Pancreas (tissue), 10 donors: ENCODE data around the gene CDKN2A. TPM values are rescaled to one million over a fixed set of nuclear protein-coding genes. Genes with fewer than 3 reads are reported as not detected.

Source experiments
- ATAC-seq, 4 donors: fragments of 200-7000 bp; cut with Tn5 transposase; one replicate each; pipeline versions ENCODE4 v1.8.0 to v1.9.1; 2020; ENCODE audit warnings: mild to moderate bottlenecking in 4 of 4, moderate library complexity in 4 of 4
- DNase-seq, 6 donors: peaks; one replicate each; pipeline ENCODE4 v3.0.0-alpha.2; 2020
- FAIRE-seq: peaks from 2 replicates; lab custom pipeline; 2012; peaks lifted over from hg19 to GRCh38; lab: Jason Lieb, UNC
- H3K27ac ChIP-seq, 4 donors: fragments of 200-600 bp; sonication (generic); 1 replicate in 3 of 4; 2 replicates in 1 of 4; pipeline versions ENCODE4 v1.5.0 to v1.8.0; 2020
- H3K27me3 ChIP-seq, 4 donors: fragments of 200-600 bp; one replicate each; pipeline ENCODE4 v1.8.0; 2021
- H3K36me3 ChIP-seq, 3 donors: fragments of 200-600 bp; sonication (generic) in 1 of 3; one replicate each; pipeline versions ENCODE4 v1.5.0 to v1.8.0; 2020 to 2021
- H3K4me1 ChIP-seq, 3 donors: fragments of 200-600 bp; one replicate each; pipeline ENCODE4 v1.8.0; 2021
- H3K4me3 ChIP-seq, 4 donors: fragments of 200-600 bp; sonication (generic) in 2 of 4; one replicate each; pipeline versions ENCODE4 v1.5.0 to v1.8.0; 2020 to 2021
- H3K9me3 ChIP-seq, 4 donors: fragments of 200-600 bp; one replicate each; pipeline ENCODE4 v1.8.0; 2021
- CTCF ChIP-seq, 4 donors: fragments of 200-600 bp; sonication (generic) in 3 of 4; IDR thresholded peaks; one replicate each; pipeline versions ENCODE4 v1.5.0 to v1.8.0; 2021; ENCODE audit warnings: antibody characterized with exemption in 4 of 4
- WGBS, 2 donors: extraction: QIAGEN DNeasy Blood & Tissue Kit; methylation state at CpG; one replicate each; pipeline ENCODE4 v1.1.7; 2013; 5-methylcytosine and 5-hydroxymethylcytosine counted together
- intact Hi-C, 3 donors: fragments of 100-400 bp; cut with DNase I; formaldehyde crosslinking; loops; one replicate each; pipeline versions ENCODE4 v1.11.1 to v1.14.2; 2022
- polyA plus RNA-seq, 2 donors: library from polyadenylated mRNA; stranded (reverse); fragments of 200-250 nt; gene quantifications; one replicate each; pipeline ENCODE4 v1.2.3, GENCODE V29; 2013
- total RNA-seq, 6 donors: library from RNA; stranded (reverse); fragmentation: NEBNext Ultra II Directional in 4 of 6; extraction: Animal tissue kit (Norgen Biotek cat#: 25700) in 4 of 6; gene quantifications; one replicate each; pipeline versions ENCODE4 v1.2.1 to v1.2.4, GENCODE V29; 2021 to 2023
- donor health status: healthy with polysubstance abuse.
- donor health status: DM: no; HTN: no; CAD: no; lungs with moderate emphysema.
- donor health status: DM: no; HTN: no; CAD: no.
- donor health status: control.
- donor health status: control.
- donor health status: Bipolar disorder and iron deficiency.
- donor health status: DM: yes; HTN: yes; CAD: no.
- donor health status: DM: no; HTN: no; CAD: no.
- donor health status: DM: no; HTN: no; CAD: no.
- donor health status: DM: yes; HTN: yes; CAD: no.

Gene CDKN2A
- total and polyA plus RNA-seq, 8 donors = 0.31 to 5.7 (median 2.2) TPM

DNA sequence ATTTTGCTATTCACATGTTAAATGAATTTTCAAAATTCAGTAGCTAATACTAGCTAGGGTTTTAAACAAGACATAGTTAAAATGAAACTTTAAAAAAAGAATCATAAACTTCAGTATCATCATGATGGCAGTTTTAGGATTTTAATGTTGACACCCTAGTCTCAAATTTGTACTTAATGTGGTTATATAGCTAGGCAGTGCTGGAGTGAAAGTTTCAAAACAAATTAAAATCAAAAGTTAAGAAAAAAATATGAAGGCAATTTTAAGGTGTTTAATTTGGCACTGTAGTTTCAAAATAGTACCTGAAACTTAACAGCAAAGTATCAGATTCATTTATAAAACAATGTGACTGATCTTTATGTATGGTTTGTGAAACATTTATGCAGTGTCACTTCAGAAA lies 34.2 kb upstream of the CDKN2A start:
- H3K27ac ChIP-seq = no peak overlapping the region
- H3K9me3 ChIP-seq = no peaks in the 10 kb centered on the region
- no peaks in the 10 kb centered on the region for H3K36me3 ChIP-seq
- no peak for ATAC-seq
- peaks cover 0 to 8% (median 5%) of the 10 kb centered on the region in 3 donors for H3K4me1 ChIP-seq
- H3K4me3 ChIP-seq = no peak overlapping the region
- no peaks in the 10 kb centered on the region for H3K27me3 ChIP-seq
- no peak for TF ChIP-seq CTCF (IDR thresholded peaks at IDR 0.05)
- intact Hi-C loops = no loop called here
- no peak for DNase-seq
- no peak for FAIRE-seq

- no peak for ATAC-seq
- Histone ChIP-seq H3K4me1 (peaks cover 0 to 8% (median 5%) of the 10 kb centered on the region in 3 donors), H3K36me3 (no peaks in the 10 kb centered on the region), H3K27ac (no peak overlapping the region), H3K4me3 (no peak overlapping the region), H3K9me3 (no peaks in the 10 kb centered on the region), H3K27me3 (no peaks in the 10 kb centered on the region)
- no peak for DNase-seq
- FAIRE-seq = no peak
- 59 to 60% methylated on average over 6 of the region's 6 CpGs for WGBS, 2 donors
- intact Hi-C loops = no loop called here
- TF ChIP-seq CTCF (IDR thresholded peaks at IDR 0.05) = no peak
These were observed 32.5 kb upstream of the CDKN2A start for GRCh38 chr9:22026696-22027095.

GRCh38 chr9:22022396-22022795 lies 28.2 kb upstream of the CDKN2A start:
- H3K27ac ChIP-seq = no peak overlapping the region
- 86 to 92% methylated on average over 3 of the region's 3 CpGs for WGBS, 2 donors
- TF ChIP-seq CTCF (IDR thresholded peaks at IDR 0.05) = no peak
- no peak for DNase-seq
- H3K27me3 ChIP-seq = peaks cover 0 to 2% (median 0%) of the 10 kb centered on the region in 4 donors
- no peak overlapping the region for H3K4me3 ChIP-seq
- H3K36me3 ChIP-seq = no peaks in the 10 kb centered on the region
- intact Hi-C loops = no loop called here
- no peaks in the 10 kb centered on the region for H3K4me1 ChIP-seq
- ATAC-seq = no peak
- H3K9me3 ChIP-seq = no peaks in the 10 kb centered on the region
- no peak for FAIRE-seq

DNA sequence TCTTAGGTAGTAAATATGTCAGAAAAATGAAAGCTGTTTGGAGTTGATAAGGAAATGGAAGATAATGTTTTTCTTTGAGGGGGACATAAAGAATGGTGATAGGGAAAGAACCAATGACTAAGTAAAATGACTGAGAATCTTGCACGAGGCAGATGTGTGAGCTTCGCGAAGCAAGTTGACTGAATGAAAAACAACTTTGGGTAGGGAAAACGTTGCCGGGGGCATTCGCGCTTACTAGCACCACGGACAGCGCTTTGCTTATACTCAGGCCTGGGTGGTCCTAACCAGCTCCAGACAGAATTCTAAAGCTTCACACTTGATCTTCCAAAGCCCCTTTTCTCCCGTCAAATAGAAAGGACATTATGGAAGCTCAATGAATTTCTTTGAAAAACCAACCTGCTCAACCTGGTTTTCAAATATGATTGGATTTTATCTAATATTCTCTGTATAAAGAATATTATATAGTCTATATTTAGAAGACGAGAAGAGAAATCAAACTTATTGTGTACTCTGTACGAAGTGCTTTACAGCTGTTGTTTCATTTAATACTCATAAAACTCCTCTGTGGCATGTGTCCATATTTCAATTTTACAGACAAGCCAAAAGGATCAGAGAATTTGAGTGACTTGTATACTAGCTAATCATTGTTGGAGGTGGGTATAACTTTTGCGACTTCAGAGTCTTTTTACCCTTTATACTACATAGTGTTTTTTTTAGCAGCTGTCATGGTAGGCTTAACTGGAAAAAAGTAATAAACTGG lies 16.9 kb upstream of the CDKN2A start:
- Histone ChIP-seq H3K4me3 (no peak overlapping the region), H3K4me1 (peaks cover 0 to 11% (median 7%) of the 10 kb centered on the region in 3 donors), H3K27ac (no peak overlapping the region), H3K36me3 (no peaks in the 10 kb centered on the region), H3K9me3 (no peaks in the 10 kb centered on the region), H3K27me3 (peaks cover 0 to 8% (median 0%) of the 10 kb centered on the region in 4 donors)
- no peak for TF ChIP-seq CTCF (IDR thresholded peaks at IDR 0.05)
- intact Hi-C loops = no loop called here
- FAIRE-seq (no peak), DNase-seq (no peak), ATAC-seq (no peak)
- 24 to 29% methylated on average over 13 of the region's 13 CpGs for WGBS, 2 donors

DNA sequence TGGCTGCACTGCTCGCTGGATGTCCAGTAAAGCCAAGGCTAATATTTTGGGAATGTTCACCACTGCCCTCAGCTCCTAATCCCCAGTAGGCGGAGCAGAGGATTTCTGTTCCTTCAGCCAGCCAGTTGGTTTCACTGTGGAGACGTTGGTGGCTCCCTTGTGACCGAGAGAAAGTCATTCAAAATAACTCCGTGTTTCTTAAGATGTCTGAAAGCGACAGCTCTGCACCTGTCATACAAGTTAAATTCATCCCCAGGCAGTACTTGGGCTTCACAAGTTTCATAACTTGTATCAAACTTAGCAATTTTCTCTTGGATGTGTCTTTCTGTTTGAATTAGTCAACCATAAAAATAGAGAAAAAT lies 15.3 kb upstream of the CDKN2A start:
- FAIRE-seq = no peak
- peak overlapping the region; percentile 48 to 71 (median 70) for H3K4me3 ChIP-seq
- 2 to 6% methylated on average over 6 of the region's 6 CpGs for WGBS, 2 donors
- no peaks in the 10 kb centered on the region for H3K36me3 ChIP-seq
- intact Hi-C loops = loop anchor here in 1 of 3 donors (5.0 kb wide), 1 partner anchor 197 kb away; no protein-coding TSS in a partner anchor
- peaks cover 0 to 11% (median 7%) of the 10 kb centered on the region in 3 donors for H3K4me1 ChIP-seq
- no peak for TF ChIP-seq CTCF (IDR thresholded peaks at IDR 0.05)
- no peaks in the 10 kb centered on the region for H3K9me3 ChIP-seq
- peak in 2 of 4 donors; percentile 1 to 4 for ATAC-seq
- DNase-seq = no peak
- H3K27ac ChIP-seq = peak overlapping the region in 1 of 4 donors; percentile 84
- peaks cover 0 to 8% (median 0%) of the 10 kb centered on the region in 4 donors for H3K27me3 ChIP-seq
